ENCODE measurements around the gene UPF2. TPM values are rescaled to one million over a fixed set of nuclear protein-coding genes. Genes with fewer than 3 reads are reported as not detected.
A peak's percentile ranks its signal among the peaks of the same experiment; 100 is the strongest.
"Not testable (repeated sequence)": the region's sequence is repeated elsewhere in the genome, so short reads cannot be mapped to it uniquely, and the experiment has no call there.

The UPF2 gene
- total and polyA plus RNA-seq, 4 donors = 7.4 to 36.4 (median 13.3) TPM

DNA sequence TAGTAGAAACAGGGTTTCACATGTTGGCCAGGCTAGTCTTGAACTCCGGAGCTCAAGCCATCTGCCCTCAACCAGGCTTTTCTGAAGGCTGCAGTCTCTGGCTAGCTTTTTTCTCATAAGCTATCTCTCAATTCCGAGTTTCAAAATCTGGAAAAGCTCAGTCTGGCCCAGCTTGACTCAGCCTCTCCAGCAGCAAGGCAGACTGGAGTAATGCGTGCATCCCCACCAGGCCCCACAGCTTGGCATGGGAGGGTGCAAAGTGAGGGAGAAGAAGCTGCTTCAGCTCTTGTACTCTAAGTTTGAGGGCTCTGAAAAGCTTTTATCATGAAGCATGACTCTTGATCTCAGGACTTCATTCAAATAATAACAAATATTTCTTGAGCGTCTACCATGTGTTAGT, 30.9 kb upstream of the UPF2 start:
- no peak overlapping the region for H3K4me3 ChIP-seq
- 86 to 93% methylated on average over 4 of the region's 4 CpGs for WGBS, 2 donors
- H3K4me1 ChIP-seq (ENCODE audit: control insufficient read depth in 5 of 5, insufficient read depth in 5 of 5, low read length in 5 of 5) = peaks cover 0 to 5% (median 3%) of the 10 kb centered on the region in 5 donors
- H3K9ac ChIP-seq (ENCODE audit: insufficient read depth in 1 of 2, low read length in 2 of 2) = no peak overlapping the region
- H3K36me3 ChIP-seq (ENCODE audit: control insufficient read depth in 4 of 4, insufficient read depth in 4 of 4, low read length in 4 of 4) = peaks cover 0 to 2% (median 0%) of the 10 kb centered on the region in 4 donors
- H3K27me3 ChIP-seq (ENCODE audit: control insufficient read depth in 3 of 3, insufficient read depth in 3 of 3, low read length in 2 of 3) = no peaks in the 10 kb centered on the region
- TF ChIP-seq, protein P1, sequence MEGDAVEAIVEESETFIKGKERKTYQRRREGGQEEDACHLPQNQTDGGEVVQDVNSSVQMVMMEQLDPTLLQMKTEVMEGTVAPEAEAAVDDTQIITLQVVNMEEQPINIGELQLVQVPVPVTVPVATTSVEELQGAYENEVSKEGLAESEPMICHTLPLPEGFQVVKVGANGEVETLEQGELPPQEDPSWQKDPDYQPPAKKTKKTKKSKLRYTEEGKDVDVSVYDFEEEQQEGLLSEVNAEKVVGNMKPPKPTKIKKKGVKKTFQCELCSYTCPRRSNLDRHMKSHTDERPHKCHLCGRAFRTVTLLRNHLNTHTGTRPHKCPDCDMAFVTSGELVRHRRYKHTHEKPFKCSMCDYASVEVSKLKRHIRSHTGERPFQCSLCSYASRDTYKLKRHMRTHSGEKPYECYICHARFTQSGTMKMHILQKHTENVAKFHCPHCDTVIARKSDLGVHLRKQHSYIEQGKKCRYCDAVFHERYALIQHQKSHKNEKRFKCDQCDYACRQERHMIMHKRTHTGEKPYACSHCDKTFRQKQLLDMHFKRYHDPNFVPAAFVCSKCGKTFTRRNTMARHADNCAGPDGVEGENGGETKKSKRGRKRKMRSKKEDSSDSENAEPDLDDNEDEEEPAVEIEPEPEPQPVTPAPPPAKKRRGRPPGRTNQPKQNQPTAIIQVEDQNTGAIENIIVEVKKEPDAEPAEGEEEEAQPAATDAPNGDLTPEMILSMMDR (IDR thresholded peaks at IDR 0.05; ENCODE audit: control extremely low read depth, extremely low read depth) = no peak
- no peak for DNase-seq
- ATAC-seq (ENCODE audit: insufficient read depth, low FRiP score) = no peak
- no peaks in the 10 kb centered on the region for H3K9me3 ChIP-seq (ENCODE audit: control insufficient read depth in 4 of 4, insufficient read depth in 3 of 4, low read length in 3 of 4)
- H3K27ac ChIP-seq (ENCODE audit: low read depth in 1 of 2, low read length in 1 of 2) = no peak overlapping the region

- not testable (repeated sequence) for H3K4me1 ChIP-seq (ENCODE audit: control insufficient read depth in 5 of 5, insufficient read depth in 5 of 5, low read length in 5 of 5); DNase-seq; H3K27me3 ChIP-seq (ENCODE audit: control insufficient read depth in 3 of 3, insufficient read depth in 3 of 3, low read length in 2 of 3); H3K4me3 ChIP-seq; H3K9ac ChIP-seq (ENCODE audit: insufficient read depth in 1 of 2, low read length in 2 of 2); H3K9me3 ChIP-seq (ENCODE audit: control insufficient read depth in 4 of 4, insufficient read depth in 3 of 4, low read length in 3 of 4); H3K36me3 ChIP-seq (ENCODE audit: control insufficient read depth in 4 of 4, insufficient read depth in 4 of 4, low read length in 4 of 4); ATAC-seq (ENCODE audit: insufficient read depth, low FRiP score); H3K27ac ChIP-seq (ENCODE audit: low read depth in 1 of 2, low read length in 1 of 2)
- 95 to 97% methylated on average over 15 of the region's 15 CpGs for WGBS, 2 donors
These were observed 28.8 kb upstream of the UPF2 start for GRCh38 chr10:12071441-12071840.

DNA sequence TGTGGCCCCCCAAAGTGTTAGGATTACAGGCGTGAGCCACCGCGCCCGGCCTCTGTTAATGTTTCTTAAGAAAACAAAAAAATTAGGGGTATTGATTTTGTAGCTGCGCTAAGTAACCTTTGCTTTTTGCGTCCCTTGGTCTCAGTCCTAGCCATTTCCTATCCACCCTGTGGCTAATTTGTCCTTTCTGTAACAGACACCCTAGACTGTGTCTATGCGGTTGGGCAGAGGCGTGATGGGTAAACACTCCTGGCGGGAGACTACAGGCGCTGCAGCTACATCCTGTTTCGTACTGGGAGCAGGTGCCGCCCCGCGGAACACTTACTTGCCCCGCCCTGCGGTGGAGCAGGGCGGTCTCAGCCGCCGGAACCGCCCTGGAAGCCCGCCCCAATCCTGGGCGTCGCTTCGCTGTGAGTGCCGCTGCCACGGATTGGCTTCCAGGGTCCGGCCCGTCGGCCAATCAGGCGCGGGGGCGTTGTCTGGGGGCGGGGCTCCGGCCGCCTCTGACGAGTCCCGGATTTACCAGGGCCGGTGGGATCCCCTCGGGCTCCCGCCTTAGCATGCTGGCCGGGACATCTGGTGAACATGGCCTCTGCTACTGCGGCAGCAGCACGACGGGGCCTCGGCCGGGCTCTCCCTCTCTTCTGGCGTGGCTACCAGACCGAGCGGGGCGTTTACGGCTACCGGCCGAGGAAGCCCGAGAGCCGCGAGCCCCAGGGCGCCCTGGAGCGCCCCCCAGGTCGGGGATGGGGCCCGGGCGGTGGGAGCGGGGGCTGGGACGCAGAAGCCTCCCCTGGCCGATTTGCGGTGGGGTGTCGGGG, 26.1 kb upstream of the UPF2 start, which contains the start of gene DHTKD1:
Gene DHTKD1, plus strand, starts transcription at position 506 of the 821 bp plus-strand sequence. Its CDS starts 80 bp downstream, at position 586.
- ATAC-seq (ENCODE audit: insufficient read depth, low FRiP score) (peak; percentile 99), DNase-seq (peak; percentile 97 to 99 (median 99))
- peak within 1 kb of the TSS; percentile 28 to 83 for H3K9ac ChIP-seq (ENCODE audit: insufficient read depth in 1 of 2, low read length in 2 of 2)
- peaks cover 0 to 6% (median 4%) of the 10 kb centered on the region in 5 donors for H3K4me1 ChIP-seq (ENCODE audit: control insufficient read depth in 5 of 5, insufficient read depth in 5 of 5, low read length in 5 of 5)
- H3K36me3 ChIP-seq (ENCODE audit: control insufficient read depth in 4 of 4, insufficient read depth in 4 of 4, low read length in 4 of 4) = no peaks in the 10 kb centered on the region
- H3K9me3 ChIP-seq (ENCODE audit: control insufficient read depth in 4 of 4, insufficient read depth in 3 of 4, low read length in 3 of 4) = no peaks in the 10 kb centered on the region
- H3K27me3 ChIP-seq (ENCODE audit: control insufficient read depth in 3 of 3, insufficient read depth in 3 of 3, low read length in 2 of 3) = no peaks in the 10 kb centered on the region
- TF ChIP-seq, protein P1 (IDR thresholded peaks at IDR 0.05; ENCODE audit: control extremely low read depth, extremely low read depth) = peak; percentile 10
- peak within 1 kb of the TSS; percentile 93 for H3K4me3 ChIP-seq
- peak within 1 kb of the TSS; percentile 92 to 93 for H3K27ac ChIP-seq (ENCODE audit: low read depth in 1 of 2, low read length in 1 of 2)
- WGBS, 2 donors = 3 to 4% methylated on average over 62 to 66 of the region's 66 CpGs

DNA sequence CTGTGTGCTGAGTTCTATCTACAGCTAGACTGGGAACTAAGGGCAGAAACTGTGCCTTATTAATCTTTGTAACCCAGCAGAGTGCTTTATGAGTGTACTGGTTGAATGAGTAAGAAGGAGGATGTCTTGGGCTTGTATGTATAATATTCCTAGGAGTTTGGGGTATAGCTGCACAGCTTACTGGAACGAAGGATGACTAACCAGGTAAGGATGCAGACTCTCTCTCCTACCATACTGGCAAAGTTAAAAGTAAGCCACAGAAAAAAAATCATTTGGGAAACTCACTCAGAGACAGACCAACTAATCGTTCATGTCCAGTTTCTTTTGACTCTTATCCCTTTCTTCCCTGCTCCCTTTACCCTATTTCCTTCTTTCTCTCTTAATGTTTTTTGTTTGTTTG, 24.7 kb upstream of the UPF2 start:
- 90 to 94% methylated on average over 2 of the region's 2 CpGs for WGBS, 2 donors
- Histone ChIP-seq H3K36me3 (ENCODE audit: control insufficient read depth in 4 of 4, insufficient read depth in 4 of 4, low read length in 4 of 4) (no peaks in the 10 kb centered on the region), H3K27me3 (ENCODE audit: control insufficient read depth in 3 of 3, insufficient read depth in 3 of 3, low read length in 2 of 3) (no peaks in the 10 kb centered on the region), H3K9ac (ENCODE audit: insufficient read depth in 1 of 2, low read length in 2 of 2) (no peak overlapping the region), H3K4me1 (ENCODE audit: control insufficient read depth in 5 of 5, insufficient read depth in 5 of 5, low read length in 5 of 5) (peaks cover 0 to 6% (median 4%) of the 10 kb centered on the region in 5 donors), H3K9me3 (ENCODE audit: control insufficient read depth in 4 of 4, insufficient read depth in 3 of 4, low read length in 3 of 4) (no peaks in the 10 kb centered on the region), H3K27ac (ENCODE audit: low read depth in 1 of 2, low read length in 1 of 2) (no peak overlapping the region), H3K4me3 (no peak overlapping the region)
- TF ChIP-seq, protein P1 (IDR thresholded peaks at IDR 0.05; ENCODE audit: control extremely low read depth, extremely low read depth) = no peak
- ATAC-seq (ENCODE audit: insufficient read depth, low FRiP score) = no peak
- no peak for DNase-seq

All from lung (tissue), 12 donors.